Activated naive CD8-positive, alpha-beta T cell treated with anti-CD3 and anti-CD28 coated beads for 36 hours (primary cell): Measurements from ENCODE around the gene PRKCSH. TPM values are rescaled to one million over a fixed set of nuclear protein-coding genes. Genes with fewer than 3 reads are reported as not detected.
A peak's percentile ranks its signal among the peaks of the same experiment; 100 is the strongest.

Experiments
- DNase-seq: peaks from one replicate; pipeline ENCODE4 v3.0.0; 2021
- H3K27ac Mint-ChIP-seq: one replicate; pipeline ENCODE4 v1.8.0; 2022; ENCODE audit warnings: mild to moderate bottlenecking, moderate library complexity, mixed read lengths
- H3K27me3 Mint-ChIP-seq: one replicate; pipeline ENCODE4 v1.8.0; 2022; ENCODE audit warnings: mild to moderate bottlenecking, mixed read lengths
- H3K36me3 Mint-ChIP-seq: one replicate; pipeline ENCODE4 v1.8.0; 2021; ENCODE audit warnings: mild to moderate bottlenecking, mixed read lengths
- H3K4me1 Mint-ChIP-seq: one replicate; pipeline ENCODE4 v1.8.0; 2021; ENCODE audit warnings: mixed read lengths
- H3K4me3 Mint-ChIP-seq: one replicate; pipeline ENCODE4 v1.8.0; 2022; ENCODE audit warnings: mild to moderate bottlenecking, moderate library complexity, mixed read lengths
- H3K9me3 Mint-ChIP-seq: one replicate; pipeline ENCODE4 v1.8.0; 2022; ENCODE audit warnings: mixed read lengths
- total RNA-seq, 2 experiments: library from RNA; stranded (reverse); gene quantifications; one replicate each; pipeline ENCODE4 v1.2.3, GENCODE V29; 2021

PRKCSH gene
- total RNA-seq, 2 experiments from 2014 or later = 212 to 222 TPM

DNA sequence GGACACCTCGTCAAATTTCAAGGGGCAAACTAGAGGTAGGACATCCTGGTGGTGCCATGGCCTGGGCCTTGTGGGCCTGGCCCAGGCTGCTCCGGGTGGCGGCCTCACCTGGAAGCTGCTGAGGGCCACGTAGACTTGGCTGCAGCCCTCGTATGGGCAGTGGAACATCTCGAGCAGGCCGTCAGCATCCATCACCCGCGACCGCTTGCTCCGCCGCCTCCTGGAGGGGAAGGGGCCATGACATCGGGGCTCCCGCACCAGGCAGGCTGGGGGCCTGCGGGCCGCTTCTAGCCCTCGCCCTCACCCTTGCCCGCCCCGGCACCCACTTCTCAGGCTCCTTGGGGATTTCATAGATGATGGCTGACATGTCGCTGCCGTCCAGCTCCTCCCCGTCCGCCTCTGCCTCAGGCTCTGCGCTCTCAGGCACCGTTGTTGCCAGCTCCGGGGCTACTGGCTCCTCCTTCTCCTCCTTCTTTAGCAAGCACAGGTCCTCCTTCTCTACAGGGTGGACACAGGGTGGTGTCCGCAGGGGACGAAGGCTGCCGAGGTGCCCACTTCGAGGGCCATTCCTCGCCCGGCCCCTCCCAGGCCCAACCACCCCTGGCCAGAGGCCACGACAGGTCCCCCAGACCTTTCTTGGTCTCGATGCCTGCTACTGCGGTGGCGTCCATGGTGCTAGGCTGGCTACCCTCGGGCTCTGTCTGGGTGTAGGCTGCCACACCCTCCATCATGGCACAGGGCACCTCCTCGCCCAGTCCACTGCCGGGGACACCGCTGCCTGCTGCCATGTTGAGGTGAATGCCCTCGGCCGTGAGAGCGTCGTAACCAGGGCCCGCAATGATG lies 51.4 kb downstream of the PRKCSH start:
- no peak for DNase-seq
- no peak overlapping the region for H3K27ac Mint-ChIP-seq
- no peak overlapping the region for H3K4me3 Mint-ChIP-seq
- peaks cover 11% of the 10 kb centered on the region for H3K4me1 Mint-ChIP-seq
- H3K9me3 Mint-ChIP-seq = no peaks in the 10 kb centered on the region
- H3K36me3 Mint-ChIP-seq = peaks cover 27% of the 10 kb centered on the region
- H3K27me3 Mint-ChIP-seq = peaks cover 11% of the 10 kb centered on the region

- Mint-ChIP-seq H3K4me1 (no peaks in the 10 kb centered on the region), H3K4me3 (no peak overlapping the region), H3K27me3 (no peaks in the 10 kb centered on the region), H3K27ac (no peak overlapping the region), H3K36me3 (peaks cover 21% of the 10 kb centered on the region), H3K9me3 (no peaks in the 10 kb centered on the region)
- no peak for DNase-seq
Measured at GRCh38 chr19:11489378-11489777, 53.9 kb downstream of the PRKCSH start.

- Mint-ChIP-seq H3K36me3 (peaks cover 15% of the 10 kb centered on the region), H3K4me3 (no peak overlapping the region), H3K27ac (no peak overlapping the region), H3K4me1 (no peaks in the 10 kb centered on the region), H3K9me3 (no peaks in the 10 kb centered on the region), H3K27me3 (no peaks in the 10 kb centered on the region)
- no peak for DNase-seq
Measured at GRCh38 chr19:11494634-11495285, 59.3 kb downstream of the PRKCSH start.

GRCh38 chr19:11495481-11495880 lies 60.0 kb downstream of the PRKCSH start:
- Mint-ChIP-seq H3K36me3 (peaks cover 13% of the 10 kb centered on the region), H3K9me3 (no peaks in the 10 kb centered on the region), H3K27me3 (no peaks in the 10 kb centered on the region), H3K4me1 (no peaks in the 10 kb centered on the region), H3K27ac (no peak overlapping the region), H3K4me3 (no peak overlapping the region)
- DNase-seq = no peak

DNA sequence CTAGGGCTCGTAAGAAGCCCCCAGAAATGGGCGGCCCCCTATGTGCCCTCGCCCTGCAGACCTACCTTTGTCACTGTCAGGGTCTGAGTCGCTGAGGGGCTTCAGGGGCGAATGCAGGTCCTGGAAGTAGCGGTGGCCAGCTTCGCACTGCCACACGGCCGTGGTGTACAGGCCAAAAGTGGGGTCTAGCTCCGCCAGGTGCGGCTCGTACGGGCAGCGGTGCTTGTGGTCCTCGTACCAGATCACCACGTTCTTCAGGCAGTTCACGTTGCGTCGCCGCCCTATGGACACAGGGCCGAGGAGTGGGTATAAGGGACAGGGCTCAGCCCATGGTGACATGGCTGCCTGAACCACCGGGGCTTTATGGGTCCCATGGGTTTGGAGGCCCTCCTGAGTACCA lies 60.5 kb downstream of the PRKCSH start:
- no peaks in the 10 kb centered on the region for H3K27me3 Mint-ChIP-seq
- H3K4me1 Mint-ChIP-seq = no peaks in the 10 kb centered on the region
- peaks cover 9% of the 10 kb centered on the region for H3K36me3 Mint-ChIP-seq
- no peak overlapping the region for H3K4me3 Mint-ChIP-seq
- H3K9me3 Mint-ChIP-seq = no peaks in the 10 kb centered on the region
- no peak for DNase-seq
- no peak overlapping the region for H3K27ac Mint-ChIP-seq

GRCh38 chr19:11496391-11497163 lies 61.1 kb downstream of the PRKCSH start:
- Mint-ChIP-seq H3K4me1 (no peaks in the 10 kb centered on the region), H3K27me3 (no peaks in the 10 kb centered on the region), H3K27ac (no peak overlapping the region), H3K9me3 (no peaks in the 10 kb centered on the region), H3K36me3 (peaks cover 6% of the 10 kb centered on the region), H3K4me3 (no peak overlapping the region)
- peak; percentile 70 for DNase-seq

DNA sequence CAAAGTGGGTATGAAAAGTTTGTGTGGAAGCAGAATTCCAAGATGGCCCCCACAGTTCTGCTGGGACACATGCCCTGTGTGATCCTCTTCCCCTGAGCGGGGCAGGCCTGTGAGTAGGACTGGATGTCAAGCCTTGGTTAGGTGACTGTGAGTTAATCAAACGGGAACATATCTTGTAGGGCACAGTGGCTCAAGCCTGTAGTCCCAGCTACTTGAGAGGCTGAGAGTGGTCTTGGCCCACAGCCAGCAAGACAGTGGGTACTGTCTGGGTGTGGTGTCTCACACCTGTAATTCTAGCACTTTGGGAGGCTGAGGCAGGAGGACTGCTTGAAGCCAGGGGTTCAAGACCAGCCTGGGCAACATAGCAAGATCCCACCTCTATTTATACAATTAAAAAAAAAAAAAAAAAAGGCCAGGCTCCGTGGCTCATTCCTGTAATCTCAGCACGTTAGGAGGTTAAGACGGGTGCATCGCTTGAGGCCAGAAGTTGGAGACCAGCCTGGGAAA lies 63.8 kb downstream of the PRKCSH start:
- Mint-ChIP-seq H3K36me3 (peaks cover 6% of the 10 kb centered on the region), H3K4me3 (no peak overlapping the region), H3K27me3 (no peaks in the 10 kb centered on the region), H3K4me1 (no peaks in the 10 kb centered on the region), H3K27ac (no peak overlapping the region), H3K9me3 (no peaks in the 10 kb centered on the region)
- DNase-seq = no peak

DNA sequence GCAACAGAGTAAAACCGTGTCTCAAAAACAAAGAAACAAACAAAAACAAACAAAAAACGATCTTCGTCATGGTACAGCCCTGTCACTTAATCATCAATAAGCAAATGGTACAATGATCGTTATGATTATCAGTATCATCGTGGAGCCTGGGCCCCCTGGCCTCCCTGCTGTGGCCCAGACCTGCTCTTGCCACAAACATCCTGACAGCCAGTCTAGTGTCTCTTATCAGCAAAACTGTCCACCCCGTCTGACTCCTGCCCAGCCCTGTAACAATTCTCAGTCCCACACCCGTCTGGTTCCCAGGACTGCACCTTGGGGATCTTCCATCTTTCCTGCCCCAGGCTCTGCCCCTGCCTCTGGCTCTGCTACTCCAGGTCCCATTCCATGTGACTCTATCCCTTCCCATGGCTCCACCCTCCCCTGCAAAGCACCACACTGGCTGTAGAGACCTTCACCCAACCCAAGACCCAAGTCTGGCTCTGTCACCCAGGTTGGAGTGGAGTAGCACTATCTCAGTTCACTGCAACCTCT lies 64.5 kb downstream of the PRKCSH start:
- H3K36me3 Mint-ChIP-seq = peaks cover 5% of the 10 kb centered on the region
- peaks cover 6% of the 10 kb centered on the region for H3K4me1 Mint-ChIP-seq
- no peaks in the 10 kb centered on the region for H3K9me3 Mint-ChIP-seq
- no peaks in the 10 kb centered on the region for H3K27me3 Mint-ChIP-seq
- DNase-seq = no peak
- no peak overlapping the region for H3K27ac Mint-ChIP-seq
- H3K4me3 Mint-ChIP-seq = no peak overlapping the region

Other genes with a start within 250 kb of the PRKCSH start
- gene KANK2, start 238.1 kb upstream of the PRKCSH start, total RNA-seq = 1 to 10 TPM in 1 of 2 experiments, under 1 TPM in 1; 0.98 to 1.8 TPM
- not detected for gene ANGPTL8, start 196.0 kb upstream of the PRKCSH start, total RNA-seq
- gene DOCK6, start 173.1 kb upstream of the PRKCSH start, total RNA-seq = 1 to 10 TPM; 3.3 to 4.8 TPM
- gene TSPAN16, start 139.5 kb upstream of the PRKCSH start, total RNA-seq = not detected
- 1 to 10 TPM; 3.2 to 4.2 TPM for gene RAB3D, start 96.0 kb upstream of the PRKCSH start, total RNA-seq
- 10 to 100 TPM; 20.1 to 22.5 TPM for gene TMEM205, start 89.4 kb upstream of the PRKCSH start, total RNA-seq
- 1 to 10 TPM; 6.9 to 8.3 TPM for gene CCDC159, start 89.1 kb upstream of the PRKCSH start, total RNA-seq
- gene PLPPR2, start 80.2 kb upstream of the PRKCSH start, total RNA-seq = 1 to 10 TPM in 1 of 2 experiments, under 1 TPM in 1; 0.70 to 1.2 TPM
- 1 to 10 TPM; 2.1 to 2.2 TPM for gene SWSAP1, start 61.0 kb upstream of the PRKCSH start, total RNA-seq
- 1 to 10 TPM; 3.6 to 4.5 TPM for gene EPOR, start 51.3 kb upstream of the PRKCSH start, total RNA-seq
- gene RGL3, start 16.3 kb upstream of the PRKCSH start, total RNA-seq = not detected
- gene ODAD3, start 514 bp upstream of the PRKCSH start, total RNA-seq = under 1 TPM; 0.27 to 0.32 TPM
- not detected for gene ELAVL3, start 45.4 kb downstream of the PRKCSH start, total RNA-seq
- gene ZNF653, start 70.2 kb downstream of the PRKCSH start, total RNA-seq = 10 to 100 TPM; 12.9 to 13.1 TPM
- 10 to 100 TPM; 46.7 to 51.7 TPM for gene ECSIT, start 93.5 kb downstream of the PRKCSH start, total RNA-seq
- gene CNN1, start 103.2 kb downstream of the PRKCSH start, total RNA-seq = under 1 TPM in 1 of 2 experiments, not detected in 1; 0.36 TPM
- gene ELOF1, start 123.6 kb downstream of the PRKCSH start, total RNA-seq = 10 to 100 TPM; 63.8 to 69.3 TPM
- 1 to 10 TPM; 3.4 to 4.3 TPM for gene ACP5, start 142.0 kb downstream of the PRKCSH start, total RNA-seq
- gene ZNF627, start 161.8 kb downstream of the PRKCSH start, total RNA-seq = 1 to 10 TPM; 4.7 to 5.5 TPM